A549 (cell line): ENCODE measurements around the gene ZNHIT6. TPM values are rescaled to one million over a fixed set of nuclear protein-coding genes. Genes with fewer than 3 reads are reported as not detected.

Experiments used
- ATAC-seq, 2 experiments: fragments of 200-7000 bp in 1 of 2; fragments of >200 bp in 1 of 2; cut with Nextera tagmentation in 1 of 2; cut with Tn5 transposase in 1 of 2; 3 replicates each; pipeline versions ENCODE4 v1.8.0 to v1.9.1; 2018 to 2020; ENCODE audit warnings: mild to moderate bottlenecking in 1 of 2, moderate library complexity in 1 of 2
- CTCF ChIA-PET: fragments of 300-600 bp; sonication (Branson Sonifier 250); formaldehyde crosslinking; extraction: SDS; loops from one replicate; lab custom pipeline; 2021; ENCODE audit warnings: antibody characterized with exemption, inconsistent platforms; lab: Yijun Ruan, JAX
- POLR2A ChIA-PET: fragments of 350-600 bp; formaldehyde crosslinking; extraction: SDS; loops from one replicate; lab custom pipeline; 2021; ENCODE audit warnings: antibody characterized with exemption, inconsistent platforms; lab: Yijun Ruan, JAX
- DNase-seq, 2 experiments: peaks; one replicate each; pipeline versions ENCODE4 v3.0.0 to v3.0.0-alpha.2; 2011 to 2016; ENCODE audit warnings: low read depth in 1 of 2, low spot score in 1 of 2
- FAIRE-seq: peaks from 2 replicates; lab custom pipeline; 2011; peaks lifted over from hg19 to GRCh38; lab: Jason Lieb, UNC
- H3K27ac ChIP-seq, 2 experiments: fragments of >200 bp; sonication (Bioruptor Twin); formaldehyde crosslinking; 3 replicates each; pipeline ENCODE4 v1.5.1; 2016 to 2017
- H3K4me1 ChIP-seq: fragments of >200 bp; sonication (Bioruptor Twin); formaldehyde crosslinking; 3 replicates; pipeline ENCODE4 v1.6.1; 2016
- H3K4me2 ChIP-seq: fragments of >200 bp; sonication (Bioruptor Twin); formaldehyde crosslinking; 3 replicates; pipeline ENCODE4 v1.6.1; 2016
- H3K4me3 ChIP-seq: fragments of >200 bp; sonication (Bioruptor Twin); formaldehyde crosslinking; 3 replicates; pipeline ENCODE4 v1.5.1; 2016
- H3K9me3 ChIP-seq: fragments of >200 bp; sonication (Bioruptor Twin); formaldehyde crosslinking; 3 replicates; pipeline ENCODE4 v1.6.1; 2016
- BHLHE40 ChIP-seq: IDR thresholded peaks from 2 replicates; pipeline ENCODE4 v1.6.1; 2012; ENCODE audit warnings: low read depth, low read length, inconsistent platforms
- CEBPB ChIP-seq, 2 experiments: fragments of >200 bp in 1 of 2; sonication (Bioruptor Twin) in 1 of 2; formaldehyde crosslinking in 1 of 2; IDR thresholded peaks; 2 replicates each; pipeline ENCODE4 v1.6.1; 2012 to 2016
- CHD2 ChIP-seq: fragments of 150-350 bp; IDR thresholded peaks from 2 replicates; pipeline ENCODE4 v1.6.1; 2014; ENCODE audit warnings: low read length; ENCODE audit not compliant: partially characterized antibody
- CHD4 ChIP-seq: fragments of 200-600 bp; sonication (generic); IDR thresholded peaks from 2 replicates; pipeline ENCODE4 v1.6.1; 2016; ENCODE audit warnings: antibody characterized with exemption, mild to moderate bottlenecking, borderline replicate concordance
- EP300 ChIP-seq, 2 experiments: fragments of >200 bp; sonication (Bioruptor Twin); formaldehyde crosslinking; IDR thresholded peaks; 2 replicates in 1 of 2; 3 replicates in 1 of 2; pipeline ENCODE4 v1.6.1; 2016 to 2017
- FOSL2 ChIP-seq, 2 experiments: fragments of 450-650 bp in 1 of 2; fragments of >200 bp in 1 of 2; sonication (Bioruptor Twin) in 1 of 2; formaldehyde crosslinking; IDR thresholded peaks; 2 replicates each; pipeline versions ENCODE4 v1.5.0 to v1.6.1; 2016 to 2020; ENCODE audit warnings: mild to moderate bottlenecking in 1 of 2, moderate library complexity in 1 of 2
- GATA3 ChIP-seq: IDR thresholded peaks from 2 replicates; pipeline ENCODE4 v1.6.1; 2012; ENCODE audit warnings: borderline replicate concordance
- HEYL ChIP-seq: fragments of 250-450 bp; sonication (Bioruptor Pico); IDR thresholded peaks from 2 replicates; pipeline ENCODE4 v1.8.0; 2021; ENCODE audit warnings: mild to moderate bottlenecking, moderate library complexity
- HOXB5 ChIP-seq: fragments of 250-450 bp; sonication (Bioruptor Pico); IDR thresholded peaks from 2 replicates; pipeline ENCODE4 v1.5.0; 2020; ENCODE audit warnings: mild to moderate bottlenecking, moderate library complexity
- JUNB ChIP-seq: fragments of >200 bp; sonication (Bioruptor Twin); formaldehyde crosslinking; IDR thresholded peaks from 2 replicates; pipeline ENCODE4 v1.6.1; 2016
- KDM5A ChIP-seq: fragments of 200-600 bp; sonication (generic); IDR thresholded peaks from 2 replicates; pipeline ENCODE4 v1.6.1; 2016; ENCODE audit warnings: antibody characterized with exemption, mild to moderate bottlenecking
- MAZ ChIP-seq: fragments of 150-350 bp; IDR thresholded peaks from 2 replicates; pipeline ENCODE4 v1.6.1; 2014; ENCODE audit warnings: antibody characterized with exemption, low read depth, low read length, borderline replicate concordance
- POLR2A ChIP-seq: IDR thresholded peaks from 2 replicates; pipeline ENCODE4 v1.6.1; 2012; ENCODE audit warnings: mild to moderate bottlenecking, low read length
- RNF2 ChIP-seq: fragments of 200-600 bp; sonication (generic); IDR thresholded peaks from 2 replicates; pipeline ENCODE4 v1.6.1; 2016; ENCODE audit warnings: low read depth, mild to moderate bottlenecking, antibody characterized with exemption, moderate library complexity, borderline replicate concordance
- WGBS: methylation state at CpG from one replicate; pipeline ENCODE4 v1.1.6; 2017; ENCODE audit errors: missing lambda C conversion rate; 5-methylcytosine and 5-hydroxymethylcytosine counted together
- polyA plus RNA-seq, 4 experiments: library from polyadenylated mRNA; depleted of rRNA in 3 of 4; stranded (reverse); fragments of >200 nt; fragmentation: RNase III in 1 of 4; extraction: RNeasy Plus Mini Kit Qiagen cat#74134 plus additional on column Dnase treatment in 1 of 4; gene quantifications; 2 replicates in 3 of 4; 3 replicates in 1 of 4; pipeline ENCODE4 v1.2.3, GENCODE V29; 2011 to 2017
- TF ChIP-seq, protein P1 (sequence below): IDR thresholded peaks from 2 replicates; pipeline ENCODE4 v1.6.1; 2012; ENCODE audit warnings: low read depth, borderline replicate concordance
- TF ChIP-seq, protein P2 (sequence below): fragments of >200 bp; sonication (Bioruptor Twin); formaldehyde crosslinking; IDR thresholded peaks from 3 replicates; pipeline ENCODE4 v1.5.1; 2016
- TF ChIP-seq, protein P3 (sequence below): fragments of 250-450 bp; sonication (Bioruptor Pico); IDR thresholded peaks from 2 replicates; pipeline ENCODE4 v1.5.0; 2021; ENCODE audit warnings: mild to moderate bottlenecking, moderate library complexity, borderline replicate concordance
- TF ChIP-seq, protein P4 (sequence below): IDR thresholded peaks from 2 replicates; pipeline ENCODE4 v1.6.1; 2012
- TF ChIP-seq, protein P5 (sequence below): fragments of 150-350 bp; IDR thresholded peaks from 2 replicates; pipeline ENCODE4 v1.6.1; 2014; ENCODE audit warnings: low read depth, mild to moderate bottlenecking, low read length

ZNHIT6 gene
- polyA plus RNA-seq, 2 of the 4 experiments (the other 2 are of a cell fraction): 20.3 to 31.4 TPM

DNA sequence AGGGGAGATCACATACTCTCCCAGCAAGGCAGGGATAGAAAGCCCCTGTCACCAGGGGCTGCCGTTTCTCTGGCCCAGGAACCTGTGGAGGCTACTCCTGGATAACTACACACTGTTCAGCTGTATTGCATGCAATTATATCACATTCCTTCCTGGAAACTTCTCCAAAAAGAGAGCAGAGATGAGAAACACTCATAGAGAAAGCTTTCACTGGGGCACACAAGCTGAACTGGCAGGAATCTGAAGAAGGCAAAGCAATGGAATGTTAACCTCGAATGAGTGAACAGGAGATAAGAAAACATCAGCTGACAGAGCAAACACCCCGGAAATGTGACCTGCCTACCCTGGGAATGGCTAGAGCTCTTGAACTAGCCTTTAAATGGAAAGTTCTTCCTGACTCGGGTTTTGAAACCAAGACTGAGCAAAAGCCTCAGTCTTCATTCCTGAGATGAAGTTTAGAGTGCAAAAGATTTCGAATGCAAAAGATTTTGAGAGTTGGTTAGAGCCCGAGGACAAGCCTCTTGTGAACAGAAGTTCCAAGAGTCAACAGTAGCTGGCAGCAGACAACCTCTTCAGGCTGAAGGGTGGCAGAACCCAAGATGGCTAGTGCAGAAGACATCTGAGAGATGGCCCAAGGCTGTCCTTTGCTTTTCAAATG, 95.4 kb downstream of the ZNHIT6 start (continued):
- TF ChIP-seq, protein P1, sequence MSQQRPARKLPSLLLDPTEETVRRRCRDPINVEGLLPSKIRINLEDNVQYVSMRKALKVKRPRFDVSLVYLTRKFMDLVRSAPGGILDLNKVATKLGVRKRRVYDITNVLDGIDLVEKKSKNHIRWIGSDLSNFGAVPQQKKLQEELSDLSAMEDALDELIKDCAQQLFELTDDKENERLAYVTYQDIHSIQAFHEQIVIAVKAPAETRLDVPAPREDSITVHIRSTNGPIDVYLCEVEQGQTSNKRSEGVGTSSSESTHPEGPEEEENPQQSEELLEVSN: no peak
- TF ChIP-seq EP300 (IDR thresholded peaks at IDR 0.05) (peak in 1 of 2 experiments; percentile 16; a peak in 1 of 5 replicates), MAZ (no peak), JUNB (no peak), BHLHE40 (no peak), POLR2A (no peak), FOSL2 (IDR thresholded peaks at IDR 0.05) (no peak), FOSL2 (CRISPR knock-in tag; IDR thresholded peaks at IDR 0.05) (no peak), CHD4 (no peak), HEYL (CRISPR knock-in tag) (no peak), CHD2 (no peak), GATA3 (peak; percentile 30; the same call in 1 of the 2 replicates)
- TF ChIP-seq, protein P2, sequence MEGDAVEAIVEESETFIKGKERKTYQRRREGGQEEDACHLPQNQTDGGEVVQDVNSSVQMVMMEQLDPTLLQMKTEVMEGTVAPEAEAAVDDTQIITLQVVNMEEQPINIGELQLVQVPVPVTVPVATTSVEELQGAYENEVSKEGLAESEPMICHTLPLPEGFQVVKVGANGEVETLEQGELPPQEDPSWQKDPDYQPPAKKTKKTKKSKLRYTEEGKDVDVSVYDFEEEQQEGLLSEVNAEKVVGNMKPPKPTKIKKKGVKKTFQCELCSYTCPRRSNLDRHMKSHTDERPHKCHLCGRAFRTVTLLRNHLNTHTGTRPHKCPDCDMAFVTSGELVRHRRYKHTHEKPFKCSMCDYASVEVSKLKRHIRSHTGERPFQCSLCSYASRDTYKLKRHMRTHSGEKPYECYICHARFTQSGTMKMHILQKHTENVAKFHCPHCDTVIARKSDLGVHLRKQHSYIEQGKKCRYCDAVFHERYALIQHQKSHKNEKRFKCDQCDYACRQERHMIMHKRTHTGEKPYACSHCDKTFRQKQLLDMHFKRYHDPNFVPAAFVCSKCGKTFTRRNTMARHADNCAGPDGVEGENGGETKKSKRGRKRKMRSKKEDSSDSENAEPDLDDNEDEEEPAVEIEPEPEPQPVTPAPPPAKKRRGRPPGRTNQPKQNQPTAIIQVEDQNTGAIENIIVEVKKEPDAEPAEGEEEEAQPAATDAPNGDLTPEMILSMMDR: peak; percentile 55
- TF ChIP-seq, protein P3, sequence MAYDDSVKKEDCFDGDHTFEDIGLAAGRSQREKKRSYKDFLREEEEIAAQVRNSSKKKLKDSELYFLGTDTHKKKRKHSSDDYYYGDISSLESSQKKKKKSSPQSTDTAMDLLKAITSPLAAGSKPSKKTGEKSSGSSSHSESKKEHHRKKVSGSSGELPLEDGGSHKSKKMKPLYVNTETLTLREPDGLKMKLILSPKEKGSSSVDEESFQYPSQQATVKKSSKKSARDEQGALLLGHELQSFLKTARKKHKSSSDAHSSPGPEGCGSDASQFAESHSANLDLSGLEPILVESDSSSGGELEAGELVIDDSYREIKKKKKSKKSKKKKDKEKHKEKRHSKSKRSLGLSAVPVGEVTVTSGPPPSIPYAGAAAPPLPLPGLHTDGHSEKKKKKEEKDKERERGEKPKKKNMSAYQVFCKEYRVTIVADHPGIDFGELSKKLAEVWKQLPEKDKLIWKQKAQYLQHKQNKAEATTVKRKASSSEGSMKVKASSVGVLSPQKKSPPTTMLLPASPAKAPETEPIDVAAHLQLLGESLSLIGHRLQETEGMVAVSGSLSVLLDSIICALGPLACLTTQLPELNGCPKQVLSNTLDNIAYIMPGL (CRISPR knock-in tag): no peak
- TF ChIP-seq, protein P4, sequence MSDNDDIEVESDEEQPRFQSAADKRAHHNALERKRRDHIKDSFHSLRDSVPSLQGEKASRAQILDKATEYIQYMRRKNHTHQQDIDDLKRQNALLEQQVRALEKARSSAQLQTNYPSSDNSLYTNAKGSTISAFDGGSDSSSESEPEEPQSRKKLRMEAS: peak; percentile 41
- TF ChIP-seq, all 56 proteins: peak for 7

DNA sequence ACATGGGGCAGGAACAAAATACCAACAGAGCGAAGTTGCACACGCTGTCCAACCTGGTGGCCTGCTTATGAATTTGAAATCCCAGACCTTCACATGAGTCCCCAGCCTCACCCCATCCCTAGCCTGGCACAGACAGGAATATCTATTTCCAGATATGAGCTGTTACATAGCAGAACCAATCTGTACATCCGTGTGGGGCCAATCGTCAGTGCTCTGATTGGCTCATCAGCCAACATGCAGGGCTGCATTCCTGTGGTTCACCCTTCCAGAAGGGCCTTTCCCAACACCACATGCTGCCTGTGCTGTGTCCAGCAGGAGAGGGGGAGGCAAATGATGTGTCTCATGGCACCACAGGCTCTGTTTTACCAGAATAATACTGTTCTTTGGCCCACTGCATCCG, 96.4 kb downstream of the ZNHIT6 start:
- FAIRE-seq: no peak
- no peaks in the 10 kb centered on the region for H3K9me3 ChIP-seq
- H3K27ac ChIP-seq: peak overlapping the region; percentile 79 to 86
- peak; percentile 61 to 67 for ATAC-seq
- WGBS: 85% methylated on average over 3 of the region's 5 CpGs
- no peak overlapping the region for H3K4me3 ChIP-seq
- H3K4me2 ChIP-seq: peak overlapping the region; percentile 67
- DNase-seq: peak; percentile 34 to 72
- CTCF ChIA-PET: interaction anchor here (1.0 to 3.6 kb wide), 9 partner anchors 16 to 407 kb away, joined by 3 to 20 read pairs (median 6); partner anchors contain the start of gene CCN1
- H3K4me1 ChIP-seq: peaks cover 64% of the 10 kb centered on the region
- TF ChIP-seq HOXB5 (peak; percentile 43; the same call in 1 of the 2 replicates), EP300 (IDR thresholded peaks at IDR 0.05) (peak in 1 of 2 experiments; percentile 32; a peak in 1 of 5 replicates), KDM5A (no peak), GATA3 (peak; percentile 19; the same call in 1 of the 2 replicates), RNF2 (no peak), CEBPB (IDR thresholded peaks at IDR 0.05) (peak in 1 of 2 experiments; percentile 43; a peak in 1 of 4 replicates)
- TF ChIP-seq, protein P5, sequence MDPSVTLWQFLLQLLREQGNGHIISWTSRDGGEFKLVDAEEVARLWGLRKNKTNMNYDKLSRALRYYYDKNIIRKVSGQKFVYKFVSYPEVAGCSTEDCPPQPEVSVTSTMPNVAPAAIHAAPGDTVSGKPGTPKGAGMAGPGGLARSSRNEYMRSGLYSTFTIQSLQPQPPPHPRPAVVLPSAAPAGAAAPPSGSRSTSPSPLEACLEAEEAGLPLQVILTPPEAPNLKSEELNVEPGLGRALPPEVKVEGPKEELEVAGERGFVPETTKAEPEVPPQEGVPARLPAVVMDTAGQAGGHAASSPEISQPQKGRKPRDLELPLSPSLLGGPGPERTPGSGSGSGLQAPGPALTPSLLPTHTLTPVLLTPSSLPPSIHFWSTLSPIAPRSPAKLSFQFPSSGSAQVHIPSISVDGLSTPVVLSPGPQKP: no peak
- TF ChIP-seq, protein P4: peak; percentile 82
- POLR2A ChIA-PET: interaction anchor here (0.7 to 2.3 kb wide), 2 partner anchors 18 to 31 kb away, joined by 3 to 26 read pairs; partner anchors contain the start of gene CCN1
